Liver (tissue), 9 donors: ENCODE data around the gene HEYL. TPM values are rescaled to one million over a fixed set of nuclear protein-coding genes. Genes with fewer than 3 reads are reported as not detected.
A peak's percentile ranks its signal among the peaks of the same experiment; 100 is the strongest.

Experiments used
- DNase-seq: peaks from one replicate; pipeline ENCODE4 v3.0.0-alpha.2; 2017; ENCODE audit warnings: low spot score
- H3K27ac ChIP-seq, 2 donors: one replicate each; pipeline ENCODE4 v1.7.0; 2013; ENCODE audit warnings: inconsistent platforms in 2 of 2, low read length in 2 of 2, control low read depth in 1 of 2, low read depth in 1 of 2, mild to moderate bottlenecking in 1 of 2
- H3K27me3 ChIP-seq, 4 donors: one replicate each; pipeline versions ENCODE4 v1.6.1 to v1.7.0; 2013; ENCODE audit warnings: low read length in 3 of 4, inconsistent platforms in 1 of 4, mild to moderate bottlenecking in 1 of 4, moderate library complexity in 1 of 4; ENCODE audit not compliant: control insufficient read depth in 4 of 4, insufficient read depth in 4 of 4
- H3K36me3 ChIP-seq, 4 donors: one replicate each; pipeline versions ENCODE4 v1.6.1 to v1.7.0; 2013; ENCODE audit warnings: low read length in 3 of 4, mild to moderate bottlenecking in 3 of 4, low read depth in 1 of 4, moderate library complexity in 1 of 4; ENCODE audit not compliant: control insufficient read depth in 4 of 4, insufficient read depth in 3 of 4
- H3K4me1 ChIP-seq, 4 donors: one replicate each; pipeline versions ENCODE4 v1.6.1 to v1.7.0; 2013; ENCODE audit warnings: low read length in 3 of 4, mild to moderate bottlenecking in 3 of 4, moderate library complexity in 1 of 4; ENCODE audit not compliant: control insufficient read depth in 4 of 4, insufficient read depth in 4 of 4
- H3K4me3 ChIP-seq, 3 donors: one replicate each; pipeline versions ENCODE4 v1.6.1 to v1.7.0; 2013; ENCODE audit warnings: low read length in 3 of 3, control low read depth in 1 of 3, low read depth in 1 of 3, mild to moderate bottlenecking in 1 of 3
- H3K9ac ChIP-seq, 2 donors: one replicate each; pipeline ENCODE4 v1.7.0; 2013; ENCODE audit warnings: low read length in 2 of 2, mild to moderate bottlenecking in 2 of 2, moderate library complexity in 2 of 2, control low read depth in 1 of 2, low read depth in 1 of 2
- H3K9me3 ChIP-seq, 4 donors: one replicate each; pipeline versions ENCODE4 v1.6.1 to v1.7.0; 2013; ENCODE audit warnings: low read length in 3 of 4; ENCODE audit not compliant: control insufficient read depth in 4 of 4
- CTCF ChIP-seq: fragments of 150-350 bp; IDR thresholded peaks from 2 replicates; pipeline ENCODE4 v1.5.1; 2017; ENCODE audit warnings: improper control_type of control experiment, low read depth, low read length; ENCODE audit not compliant: missing input control
- EGR1 ChIP-seq, 2 donors: IDR thresholded peaks; 2 replicates each; pipeline ENCODE4 v1.6.1; 2016 to 2018; ENCODE audit warnings: antibody characterized with exemption in 2 of 2, low read depth in 2 of 2
- FOXA2 ChIP-seq: IDR thresholded peaks from 2 replicates; pipeline ENCODE4 v1.6.1; 2016; ENCODE audit warnings: antibody characterized with exemption
- GABPA ChIP-seq, 2 donors: IDR thresholded peaks in 1 of 2; conservative IDR thresholded peaks in 1 of 2; 2 replicates each; pipeline ENCODE4 v1.6.1; 2016; ENCODE audit warnings: antibody characterized with exemption in 2 of 2, mild to moderate bottlenecking in 1 of 2, moderate library complexity in 1 of 2
- NR2F2 ChIP-seq: IDR thresholded peaks from 2 replicates; pipeline ENCODE4 v1.6.1; 2016; ENCODE audit warnings: antibody characterized with exemption
- RAD21 ChIP-seq, 2 donors: IDR thresholded peaks; 2 replicates each; pipeline ENCODE4 v1.6.1; 2016; ENCODE audit warnings: antibody characterized with exemption in 2 of 2, mild to moderate bottlenecking in 2 of 2
- REST ChIP-seq: IDR thresholded peaks from 2 replicates; pipeline ENCODE4 v1.6.1; 2016; ENCODE audit warnings: antibody characterized with exemption, mild to moderate bottlenecking
- TAF1 ChIP-seq: conservative IDR thresholded peaks from 2 replicates; pipeline ENCODE4 v1.6.1; 2016; ENCODE audit warnings: antibody characterized with exemption, mild to moderate bottlenecking
- YY1 ChIP-seq: IDR thresholded peaks from 2 replicates; pipeline ENCODE4 v1.6.1; 2016; ENCODE audit warnings: antibody characterized with exemption, mild to moderate bottlenecking
- WGBS: extraction: QIAGEN DNeasy Blood & Tissue Kit; methylation state at CpG from one replicate; pipeline ENCODE4 v1.1.7; 2013; 5-methylcytosine and 5-hydroxymethylcytosine counted together
- polyA plus RNA-seq, 2 donors: library from polyadenylated mRNA; stranded (reverse) in 1 of 2; unstranded in 1 of 2; fragments of 200-250 nt in 1 of 2; fragments of >200 nt in 1 of 2; fragmentation: Nextera tagmentation in 1 of 2; extraction: Ambion mirVana in 1 of 2; gene quantifications; one replicate each; pipeline versions ENCODE4 v1.2.1 to v1.2.3, GENCODE V29; 2013 to 2015
- total RNA-seq, 2 donors: library from RNA; depleted of rRNA; stranded (reverse); fragments of >200 nt; gene quantifications; one replicate each; pipeline ENCODE4 v1.2.3, GENCODE V29; 2014
- TF ChIP-seq, protein P1 (sequence below): IDR thresholded peaks from 2 replicates; pipeline ENCODE4 v1.6.1; 2016; ENCODE audit warnings: antibody characterized with exemption
- donor health status: healthy.
- donor health status: healthy.
- donor health status: healthy.
- donor health status: healthy.
- donor health status: healthy.

HEYL gene
- total and polyA plus RNA-seq, 4 donors, result 0.61 to 1.7 (median 1.2) TPM

DNA sequence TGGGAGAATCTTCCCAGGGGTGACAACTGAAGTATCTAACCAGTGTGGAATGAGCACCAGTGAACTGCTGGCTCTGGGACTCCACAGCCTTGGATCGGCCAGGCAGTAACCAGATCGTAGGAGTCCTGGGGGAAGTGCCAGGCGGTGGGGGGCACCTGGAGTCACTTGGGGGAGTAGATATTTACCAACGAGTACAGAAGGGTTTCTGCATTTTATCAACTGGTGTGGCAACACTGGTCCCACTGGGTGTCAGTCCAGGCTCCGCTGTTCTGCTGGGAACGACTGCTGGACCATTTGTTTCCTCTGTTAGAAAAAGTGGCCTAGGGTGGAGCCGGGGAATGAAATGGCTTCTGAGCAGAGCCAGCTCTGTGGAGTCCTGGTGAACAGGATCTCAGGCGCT lies 14.4 kb downstream of the HEYL start (continued):
- TF ChIP-seq REST, result no peak

GRCh38 chr1:39623053-39623452 lies 16.4 kb downstream of the HEYL start:
- Histone ChIP-seq H3K4me3 (no peak overlapping the region), H3K4me1 (no peaks in the 10 kb centered on the region), H3K27me3 (peaks cover 0 to 2% (median 0%) of the 10 kb centered on the region in 4 donors), H3K36me3 (no peaks in the 10 kb centered on the region), H3K9me3 (no peaks in the 10 kb centered on the region), H3K9ac (no peak overlapping the region), H3K27ac (no peak overlapping the region)
- DNase-seq, result no peak
- 58% methylated on average over 6 of the region's 6 CpGs for WGBS
- TF ChIP-seq CTCF (no peak), EGR1 (IDR thresholded peaks at IDR 0.05; ENCODE audit: low read depth in 2 of 2) (no peak), GABPA (IDR thresholded peaks at IDR 0.05 in 1 of 2, conservative IDR thresholded peaks at IDR 0.05 in 1 of 2) (no peak), FOXA2 (no peak), NR2F2 (peak; percentile 19), RAD21 (IDR thresholded peaks at IDR 0.05) (no peak)

DNA sequence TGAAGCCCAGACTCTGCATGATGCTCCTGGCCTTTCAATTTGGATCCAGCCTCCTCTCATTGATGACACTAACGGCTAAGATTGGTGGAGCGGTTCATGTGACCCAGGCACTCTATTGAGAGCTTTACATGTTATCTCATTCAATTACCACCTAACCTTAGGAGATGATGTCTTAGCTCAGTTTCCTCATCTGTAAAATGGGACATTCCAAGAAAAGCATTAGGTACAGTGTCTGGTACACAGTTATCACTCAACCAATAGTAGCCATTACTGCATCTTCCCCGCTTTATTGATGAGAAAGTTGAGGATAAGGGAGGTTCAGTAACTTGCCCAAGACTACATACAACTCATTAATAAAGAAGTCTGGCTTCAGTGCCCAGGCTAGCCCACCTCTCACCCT lies 17.0 kb downstream of the HEYL start:
- Histone ChIP-seq H3K4me1 (no peaks in the 10 kb centered on the region), H3K9me3 (no peaks in the 10 kb centered on the region), H3K36me3 (no peaks in the 10 kb centered on the region), H3K27me3 (peaks cover 0 to 2% (median 0%) of the 10 kb centered on the region in 4 donors), H3K9ac (no peak overlapping the region), H3K27ac (no peak overlapping the region), H3K4me3 (no peak overlapping the region)
- TF ChIP-seq NR2F2, result no peak
- TF ChIP-seq CTCF, result no peak
- no peak for TF ChIP-seq EGR1 (IDR thresholded peaks at IDR 0.05; ENCODE audit: low read depth in 2 of 2)
- TF ChIP-seq FOXA2, result no peak
- TF ChIP-seq, protein P1, sequence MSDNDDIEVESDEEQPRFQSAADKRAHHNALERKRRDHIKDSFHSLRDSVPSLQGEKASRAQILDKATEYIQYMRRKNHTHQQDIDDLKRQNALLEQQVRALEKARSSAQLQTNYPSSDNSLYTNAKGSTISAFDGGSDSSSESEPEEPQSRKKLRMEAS, result no peak
- no peak for TF ChIP-seq TAF1
- TF ChIP-seq GABPA (IDR thresholded peaks at IDR 0.05 in 1 of 2, conservative IDR thresholded peaks at IDR 0.05 in 1 of 2), result no peak
- no peak for TF ChIP-seq YY1
- no peak for DNase-seq
- WGBS, result 98% methylated on average over 3 of the region's 3 CpGs
